AG04450 (cell line): Measurements from ENCODE around the gene ST8SIA5. TPM values are rescaled to one million over a fixed set of nuclear protein-coding genes. Genes with fewer than 3 reads are reported as not detected.

Source experiments
- CTCF ChIA-PET: fragments of 300-600, 350-600 bp; formaldehyde crosslinking; extraction: SDS; loops from one replicate; lab custom pipeline; 2022; ENCODE audit warnings: antibody characterized with exemption, inconsistent platforms; lab: Charles Lee
- POLR2A ChIA-PET: fragments of 350-600 bp; formaldehyde crosslinking; extraction: SDS; loops from one replicate; lab custom pipeline; 2021; ENCODE audit warnings: antibody characterized with exemption, inconsistent platforms; lab: Yijun Ruan, JAX
- DNase-seq: peaks from one replicate; pipeline ENCODE4 v3.0.0-alpha.2; 2011; ENCODE audit warnings: low read depth, low spot score
- H3K27ac ChIP-seq: one replicate; pipeline ENCODE4 v1.5.1; 2012; ENCODE audit warnings: low read depth, low read length, control low read depth
- H3K27me3 ChIP-seq: one replicate; pipeline ENCODE4 v1.6.0; 2012; ENCODE audit warnings: low read length; ENCODE audit not compliant: control insufficient read depth, insufficient read depth
- H3K4me3 ChIP-seq: 2 replicates; pipeline ENCODE4 v1.5.1; 2011; ENCODE audit warnings: mild to moderate bottlenecking, low read depth, low read length, control low read depth
- H3K9me3 ChIP-seq: 2 replicates; pipeline ENCODE4 v1.5.1; 2012; ENCODE audit warnings: low read length; ENCODE audit not compliant: control insufficient read depth, insufficient read depth
- polyA plus RNA-seq: library from polyadenylated mRNA; depleted of rRNA; stranded (reverse); fragments of >200 nt; gene quantifications from 2 replicates; pipeline ENCODE4 v1.2.3, GENCODE V29; 2011
- TF ChIP-seq, protein P1 (sequence below): IDR thresholded peaks from 2 replicates; pipeline ENCODE4 v1.5.1; 2011; ENCODE audit warnings: low read depth, low read length, control low read depth, inconsistent platforms

Gene ST8SIA5
- polyA plus RNA-seq, 1 experiment, result not detected

DNA sequence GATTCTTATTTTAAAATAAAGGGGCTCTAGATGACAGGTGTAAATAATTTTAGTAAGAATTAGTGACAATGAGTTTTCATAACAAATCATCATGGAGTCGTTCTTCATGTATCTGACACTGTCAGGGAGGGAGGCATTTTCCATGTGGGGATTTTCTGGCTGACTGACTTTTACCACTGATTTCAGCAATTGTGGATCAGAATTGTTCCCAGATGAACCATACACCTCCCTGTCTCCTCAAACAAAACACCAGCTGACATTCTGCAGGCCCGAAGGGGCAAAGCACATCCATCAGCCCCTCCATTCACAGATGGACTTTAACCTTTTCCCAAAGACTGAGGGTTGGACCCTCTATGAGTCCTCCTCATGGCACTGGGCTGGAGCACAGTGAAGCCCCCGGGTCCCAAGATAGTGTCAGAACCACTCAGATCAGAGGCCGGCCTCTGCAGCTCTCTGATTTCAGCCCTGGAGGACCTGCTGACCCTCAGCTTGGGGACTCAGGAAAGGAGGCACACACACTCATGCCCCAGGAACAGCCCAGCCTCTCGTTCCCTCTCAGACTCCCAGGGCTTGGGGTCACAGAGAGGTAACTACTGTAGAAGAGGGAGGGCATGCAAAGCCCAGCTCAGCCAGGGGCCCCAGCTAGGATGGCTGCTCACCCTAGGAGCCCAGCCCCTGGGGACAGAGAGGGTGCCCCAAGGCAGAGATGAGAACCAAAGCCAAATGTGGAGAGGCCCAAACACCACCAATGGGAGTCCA is 56.6 kb downstream of the ST8SIA5 start:
- ChIA-PET CTCF (no interaction called here), POLR2A (no interaction called here)
- Histone ChIP-seq H3K4me3 (no peak overlapping the region), H3K9me3 (no peaks in the 10 kb centered on the region), H3K27me3 (no peaks in the 10 kb centered on the region), H3K27ac (no peak overlapping the region)
- TF ChIP-seq, protein P1, sequence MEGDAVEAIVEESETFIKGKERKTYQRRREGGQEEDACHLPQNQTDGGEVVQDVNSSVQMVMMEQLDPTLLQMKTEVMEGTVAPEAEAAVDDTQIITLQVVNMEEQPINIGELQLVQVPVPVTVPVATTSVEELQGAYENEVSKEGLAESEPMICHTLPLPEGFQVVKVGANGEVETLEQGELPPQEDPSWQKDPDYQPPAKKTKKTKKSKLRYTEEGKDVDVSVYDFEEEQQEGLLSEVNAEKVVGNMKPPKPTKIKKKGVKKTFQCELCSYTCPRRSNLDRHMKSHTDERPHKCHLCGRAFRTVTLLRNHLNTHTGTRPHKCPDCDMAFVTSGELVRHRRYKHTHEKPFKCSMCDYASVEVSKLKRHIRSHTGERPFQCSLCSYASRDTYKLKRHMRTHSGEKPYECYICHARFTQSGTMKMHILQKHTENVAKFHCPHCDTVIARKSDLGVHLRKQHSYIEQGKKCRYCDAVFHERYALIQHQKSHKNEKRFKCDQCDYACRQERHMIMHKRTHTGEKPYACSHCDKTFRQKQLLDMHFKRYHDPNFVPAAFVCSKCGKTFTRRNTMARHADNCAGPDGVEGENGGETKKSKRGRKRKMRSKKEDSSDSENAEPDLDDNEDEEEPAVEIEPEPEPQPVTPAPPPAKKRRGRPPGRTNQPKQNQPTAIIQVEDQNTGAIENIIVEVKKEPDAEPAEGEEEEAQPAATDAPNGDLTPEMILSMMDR, result no peak
- DNase-seq, result no peak

DNA sequence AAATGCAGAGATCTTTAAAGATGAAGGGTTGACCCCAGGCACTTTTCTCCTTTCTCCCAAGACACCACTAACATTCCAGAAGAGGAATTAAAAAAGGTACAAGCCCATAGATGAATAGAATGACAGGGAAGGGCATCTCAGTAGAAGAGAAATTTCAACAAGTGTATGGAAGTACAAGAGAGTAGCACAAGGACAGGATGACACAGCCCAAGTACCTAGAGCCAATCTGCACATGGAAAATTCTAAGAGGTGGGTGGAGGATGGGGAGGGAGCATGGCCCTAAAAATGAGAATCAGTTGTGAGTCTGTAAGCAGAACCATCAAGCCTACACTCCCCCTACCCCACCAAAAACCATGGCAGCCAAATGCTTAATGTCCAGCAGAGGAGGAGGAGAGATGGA is 60.2 kb downstream of the ST8SIA5 start:
- no peak for DNase-seq
- CTCF ChIA-PET, result no interaction called here
- Histone ChIP-seq H3K9me3 (no peaks in the 10 kb centered on the region), H3K27me3 (peaks cover 2% of the 10 kb centered on the region), H3K27ac (no peak overlapping the region), H3K4me3 (no peak overlapping the region)
- TF ChIP-seq, protein P1, result no peak
- POLR2A ChIA-PET, result no interaction called here

DNA sequence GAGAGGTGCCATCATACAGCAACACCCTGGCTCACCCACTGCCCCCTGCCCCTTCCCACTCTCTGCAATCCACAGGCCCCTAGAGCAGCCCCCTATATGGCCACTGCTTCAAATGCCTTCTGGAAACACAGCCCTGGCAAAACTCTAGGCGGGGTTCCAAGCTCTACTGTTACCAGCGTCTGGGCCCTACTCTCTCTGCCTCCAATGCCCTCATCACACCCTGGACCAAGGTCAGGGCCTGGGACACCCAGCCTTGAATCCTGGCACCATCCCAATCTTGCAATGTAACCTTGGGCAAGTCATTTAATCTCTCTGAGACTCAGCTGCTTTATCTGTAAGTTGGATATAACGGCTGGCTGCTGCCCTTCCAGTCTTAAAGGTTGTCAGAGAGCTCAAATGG is 60.6 kb downstream of the ST8SIA5 start:
- Histone ChIP-seq H3K9me3 (no peaks in the 10 kb centered on the region), H3K4me3 (no peak overlapping the region), H3K27me3 (peaks cover 2% of the 10 kb centered on the region), H3K27ac (no peak overlapping the region)
- CTCF ChIA-PET, result no interaction called here
- TF ChIP-seq, protein P1, result no peak
- POLR2A ChIA-PET, result no interaction called here
- DNase-seq, result no peak

DNA sequence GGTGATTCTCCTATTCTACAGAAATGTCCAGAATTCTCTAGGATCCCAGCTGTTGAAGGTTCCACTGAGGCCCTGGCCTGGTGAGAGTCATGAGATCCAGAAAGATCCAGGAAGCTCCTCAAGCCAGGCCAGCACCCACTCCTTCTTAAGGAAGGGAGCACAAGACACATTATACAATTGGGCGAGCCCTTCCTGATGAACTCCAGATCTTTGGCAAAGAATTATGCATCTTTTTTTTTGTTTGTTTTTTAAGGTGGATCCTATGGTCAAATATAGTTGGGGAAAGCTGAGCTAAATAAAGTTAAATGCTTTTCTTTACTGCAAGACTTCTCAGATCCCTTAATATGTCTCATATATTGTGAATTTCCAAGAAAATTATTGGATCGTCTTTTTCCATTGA is 62.9 kb downstream of the ST8SIA5 start:
- ChIA-PET CTCF (no interaction called here), POLR2A (no interaction called here)
- Histone ChIP-seq H3K9me3 (no peaks in the 10 kb centered on the region), H3K27ac (no peak overlapping the region), H3K4me3 (no peak overlapping the region), H3K27me3 (peaks cover 2% of the 10 kb centered on the region)
- DNase-seq, result no peak
- TF ChIP-seq, protein P1, result no peak

DNA sequence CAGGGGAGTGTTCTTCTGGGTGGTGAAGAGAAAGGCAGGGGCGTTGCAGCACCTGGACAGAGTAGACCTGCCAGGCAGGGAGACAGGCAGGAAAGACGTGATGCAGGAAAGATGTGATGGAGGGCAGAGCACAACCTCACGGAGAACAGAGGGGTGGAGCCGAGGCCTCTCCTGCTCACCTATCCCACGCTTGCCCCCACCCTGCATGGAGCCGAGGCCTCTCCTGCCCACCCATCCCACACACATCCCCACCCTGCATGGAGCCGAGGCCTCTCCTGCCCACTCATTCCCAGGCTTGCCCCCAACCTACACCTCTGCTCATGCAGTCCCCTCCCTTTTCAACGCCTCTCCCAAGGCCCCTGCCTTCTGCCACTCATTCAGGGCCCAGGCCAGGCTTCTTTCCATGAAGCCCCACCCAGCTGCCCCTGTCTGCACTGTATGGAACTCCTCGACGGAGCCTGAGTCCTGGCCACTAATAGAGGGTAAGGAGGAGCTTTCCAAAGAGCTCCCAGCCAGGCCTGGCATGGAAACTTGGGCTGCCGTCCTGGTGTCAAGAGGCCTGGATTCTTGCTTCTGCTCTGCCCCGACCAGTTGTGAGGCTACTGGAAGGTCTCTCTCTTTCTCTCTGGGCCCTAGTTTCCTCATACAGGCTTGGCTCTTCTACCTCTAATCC is 67.9 kb downstream of the ST8SIA5 start:
- H3K27ac ChIP-seq, result no peak overlapping the region
- no peak overlapping the region for H3K4me3 ChIP-seq
- TF ChIP-seq, protein P1, result no peak
- ChIA-PET CTCF (no interaction called here), POLR2A (no interaction called here)
- DNase-seq, result no peak
- no peaks in the 10 kb centered on the region for H3K9me3 ChIP-seq
- H3K27me3 ChIP-seq, result peaks cover 5% of the 10 kb centered on the region
